NCI-H748 (cell line): Measurements from ENCODE around the gene PCDH9.
A peak's percentile ranks its signal among the peaks of the same experiment; 100 is the strongest.
"Not testable (repeated sequence)": the region's sequence is repeated elsewhere in the genome, so short reads cannot be mapped to it uniquely, and the experiment has no call there.

Source experiments
- DNase-seq: peaks from one replicate; lab custom pipeline; 2025; ENCODE audit not compliant: unreplicated experiment; lab: John Stamatoyannopoulos, UW

The PCDH9 gene

DNA sequence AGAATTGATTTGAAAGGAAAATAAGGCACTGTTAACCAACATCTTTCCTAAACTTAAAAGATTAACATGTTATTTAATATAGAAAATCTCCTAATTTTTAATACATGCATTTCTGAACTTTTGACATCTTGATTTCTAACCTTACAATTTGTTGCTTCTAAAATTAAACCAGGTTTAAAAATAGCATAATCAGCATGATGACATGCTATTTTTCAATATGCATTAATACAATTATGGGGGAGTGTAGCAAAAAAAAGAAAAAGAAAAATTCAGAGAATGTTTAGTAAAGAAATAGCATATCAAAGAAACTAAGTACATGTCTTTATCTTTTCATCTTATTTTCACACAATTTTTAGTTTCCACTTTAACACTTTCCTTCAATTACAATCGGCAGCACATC, 98.7 kb downstream of the PCDH9 start:
- no peak for DNase-seq

GRCh38 chr13:67130444-67130843, 99.7 kb downstream of the PCDH9 start:
- no peak for DNase-seq

DNA sequence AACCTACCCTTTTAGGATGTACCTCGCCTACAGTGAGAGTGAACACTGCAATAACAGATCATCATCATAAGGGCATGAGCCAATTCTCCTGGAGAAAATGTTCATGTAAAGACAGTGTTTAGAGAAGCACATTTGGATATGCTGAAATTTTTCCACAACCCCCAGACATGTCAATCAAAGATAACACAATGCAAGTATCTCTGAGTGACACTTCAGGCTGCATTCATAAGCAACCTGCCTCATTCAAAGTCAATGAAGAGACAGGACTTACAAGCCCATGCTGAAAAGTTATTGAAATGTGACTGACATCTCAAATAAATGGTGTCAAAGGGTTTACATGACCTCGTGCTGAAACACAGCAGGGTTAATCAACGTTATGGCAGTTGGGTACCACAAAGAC, 102.0 kb downstream of the PCDH9 start:
- no peak for DNase-seq

- no peak for DNase-seq
Measured at GRCh38 chr13:67125681-67126080, 104.5 kb downstream of the PCDH9 start.

- DNase-seq: peak; percentile 5
Measured at GRCh38 chr13:67123165-67123564, 107.0 kb downstream of the PCDH9 start.

DNA sequence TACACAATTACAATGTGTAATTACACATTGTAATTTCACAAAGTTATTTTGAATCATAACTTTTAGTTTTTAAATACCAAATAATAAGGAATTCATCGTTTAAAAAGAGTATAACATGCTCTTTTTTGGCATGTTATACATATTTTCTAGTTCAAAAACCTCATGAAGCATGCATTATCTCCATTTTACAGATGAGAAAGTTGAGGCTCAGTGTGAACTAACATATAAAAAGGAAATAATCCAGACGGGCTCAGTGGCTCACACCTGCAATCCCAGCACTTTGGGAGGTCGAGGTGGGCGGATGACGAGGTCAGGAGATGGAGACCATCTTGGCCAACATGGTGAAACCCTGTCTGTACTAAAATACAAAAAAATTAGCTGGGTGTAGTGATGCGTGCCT, 107.9 kb downstream of the PCDH9 start:
- DNase-seq: no peak

- no peak for DNase-seq
Measured at GRCh38 chr13:67120872-67121531, 109.1 kb downstream of the PCDH9 start.

DNA sequence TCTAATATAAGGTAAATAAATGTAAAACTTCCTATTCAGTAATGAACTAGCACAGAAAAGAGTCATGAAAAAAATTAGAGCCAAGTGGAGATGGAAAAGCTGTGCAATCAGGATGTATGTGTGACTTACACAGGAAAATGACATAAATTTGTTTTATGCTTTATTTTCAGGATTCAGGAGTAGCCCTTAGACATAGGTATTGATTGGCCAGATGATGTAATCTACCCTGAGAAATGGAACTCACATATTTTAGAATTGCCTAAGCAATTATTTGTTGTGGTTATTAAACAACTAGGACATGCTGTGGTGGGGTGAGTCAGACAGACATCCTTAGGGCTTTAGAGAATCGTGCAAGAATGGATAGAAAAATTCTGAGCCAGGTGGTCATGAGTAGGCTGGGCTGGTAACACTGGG, 110.6 kb downstream of the PCDH9 start:
- no peak for DNase-seq

GRCh38 chr13:67118277-67118676, 111.9 kb downstream of the PCDH9 start:
- DNase-seq: no peak

- no peak for DNase-seq
Measured at GRCh38 chr13:67117010-67117550, 113.1 kb downstream of the PCDH9 start.

DNA sequence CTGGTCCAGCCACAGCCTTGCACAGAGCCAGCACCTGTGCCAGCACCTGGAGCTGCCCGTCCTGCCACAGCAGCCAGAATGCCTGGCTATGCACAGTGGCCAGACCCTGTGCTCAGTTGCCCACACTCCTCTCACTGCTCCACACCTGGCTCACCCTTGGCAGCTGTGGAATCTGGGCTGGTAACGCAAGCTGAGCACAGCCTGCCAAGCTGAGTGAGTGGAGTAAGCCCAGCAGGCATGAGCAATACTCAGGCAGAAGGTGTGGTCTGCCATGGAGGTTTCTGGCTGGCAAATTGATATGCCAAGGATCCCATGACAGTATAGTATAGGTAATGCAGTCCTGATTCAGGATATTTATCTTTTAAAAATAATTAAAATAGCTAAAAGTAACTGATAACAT, 122.2 kb downstream of the PCDH9 start:
- no peak for DNase-seq

DNA sequence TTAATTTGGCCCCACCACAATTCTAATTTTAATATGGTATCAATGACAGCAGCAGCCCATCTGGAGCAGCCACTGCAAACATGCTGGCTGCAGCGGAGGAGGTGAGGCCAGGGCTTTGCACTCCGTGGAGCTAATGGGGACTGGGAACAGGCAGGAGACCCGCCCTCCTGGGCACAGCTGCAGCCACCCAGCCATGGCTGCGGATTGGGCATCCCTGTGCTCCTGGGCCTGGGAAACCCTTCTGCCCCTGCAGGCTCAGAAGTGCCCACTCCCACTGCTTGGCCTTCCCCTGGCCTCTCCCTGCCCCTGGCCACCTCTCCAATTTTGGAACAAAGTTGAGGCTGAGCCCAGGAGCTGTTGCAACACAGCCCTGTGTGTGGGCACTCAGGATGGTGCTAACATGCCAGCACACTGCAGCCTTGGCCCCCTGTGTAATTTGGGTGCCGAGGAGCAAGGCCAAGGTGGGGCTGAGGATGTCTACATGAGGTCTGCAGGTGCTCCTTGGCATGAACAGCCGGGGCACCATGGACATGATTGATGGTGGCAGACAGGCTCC, 123.6 kb downstream of the PCDH9 start:
- DNase-seq: no peak

GRCh38 chr13:67101730-67102467, 128.2 kb downstream of the PCDH9 start:
- no peak for DNase-seq

GRCh38 chr13:67100730-67101129, 129.4 kb downstream of the PCDH9 start:
- no peak for DNase-seq

GRCh38 chr13:67099494-67099893, 130.6 kb downstream of the PCDH9 start:
- no peak for DNase-seq

DNA sequence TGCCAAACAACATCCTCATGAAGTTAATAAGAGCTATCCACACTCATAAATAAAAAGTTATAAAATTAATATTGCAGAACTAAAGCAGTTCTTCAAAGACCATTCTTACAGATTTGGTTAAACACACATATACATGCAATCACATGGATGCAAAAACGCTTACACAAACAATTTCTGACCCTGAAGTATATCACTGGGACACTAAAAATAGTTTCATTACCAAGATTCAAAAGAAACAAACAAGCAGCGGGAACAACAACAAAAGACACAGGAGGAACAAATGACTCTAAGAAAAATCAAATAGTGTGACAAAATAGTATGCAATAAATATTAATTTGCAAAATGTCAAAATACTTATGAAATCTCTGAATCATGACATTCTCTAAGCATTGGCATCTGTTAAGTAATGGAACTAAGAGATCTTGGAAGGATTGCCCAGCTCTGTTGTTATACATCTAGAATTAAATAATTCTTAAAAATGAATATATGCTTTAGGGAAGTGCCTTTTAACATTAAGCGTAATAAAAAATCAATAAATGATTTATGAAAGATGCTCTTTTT, 132.2 kb downstream of the PCDH9 start:
- DNase-seq: no peak

DNA sequence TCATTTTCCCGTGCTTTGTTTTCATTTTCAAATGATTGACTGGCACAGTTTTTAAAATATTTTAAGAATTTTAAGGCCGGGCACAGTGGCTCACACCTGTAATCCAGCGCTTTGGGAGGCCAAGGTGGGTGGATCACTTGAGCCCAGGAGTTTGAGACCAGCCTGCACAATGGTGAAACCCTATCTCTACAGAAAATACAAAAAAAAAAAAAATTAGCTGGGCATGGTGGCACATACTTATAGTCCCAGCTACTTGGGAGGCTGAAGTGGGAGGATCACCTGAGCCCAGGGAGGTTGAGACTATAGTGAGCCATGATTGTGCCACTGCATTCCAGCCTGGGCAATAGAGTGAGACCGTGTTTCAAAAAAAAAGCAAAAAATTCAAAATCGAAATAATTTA, 133.2 kb downstream of the PCDH9 start:
- DNase-seq: not testable (repeated sequence)

- no peak for DNase-seq
Measured at GRCh38 chr13:67096418-67096817, 133.7 kb downstream of the PCDH9 start.

GRCh38 chr13:67095621-67096020, 134.5 kb downstream of the PCDH9 start:
- no peak for DNase-seq

DNA sequence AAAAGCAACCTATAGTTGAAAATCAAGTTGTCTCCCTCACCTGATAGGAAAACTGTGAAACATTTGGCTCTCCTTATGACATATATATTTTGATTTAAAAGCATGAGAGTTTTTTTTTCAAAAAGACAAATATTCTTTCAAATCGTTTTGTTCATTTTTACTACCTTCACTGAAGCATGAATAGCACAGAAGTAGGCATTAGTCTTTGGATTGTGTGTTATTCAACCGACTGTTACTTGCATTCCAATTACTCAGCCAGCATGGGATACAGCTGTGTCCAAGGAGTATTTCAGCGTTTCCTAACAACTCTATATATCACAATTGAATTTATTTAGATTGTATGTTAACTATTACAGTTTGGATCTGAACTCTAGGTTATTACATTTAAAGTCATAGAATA, 135.2 kb downstream of the PCDH9 start:
- DNase-seq: no peak

DNA sequence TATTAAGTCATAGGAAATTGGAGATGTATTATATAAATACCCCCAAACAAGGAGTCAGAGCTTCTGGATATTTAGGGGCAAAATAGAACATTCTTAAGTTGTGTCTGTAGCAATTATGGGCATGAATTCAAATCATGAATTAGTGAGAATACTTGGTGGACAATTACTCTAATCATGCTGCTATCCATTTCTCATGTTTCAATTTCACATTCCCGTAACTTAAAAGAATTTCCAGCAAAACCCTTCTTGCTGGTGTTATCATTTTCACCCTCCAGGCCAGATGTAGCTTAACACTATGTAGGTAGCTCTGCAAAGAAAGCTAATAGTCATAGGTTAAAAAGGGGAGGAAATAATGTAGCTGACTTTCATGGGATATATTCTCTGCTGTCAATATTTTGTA, 136.1 kb downstream of the PCDH9 start:
- DNase-seq: no peak

DNA sequence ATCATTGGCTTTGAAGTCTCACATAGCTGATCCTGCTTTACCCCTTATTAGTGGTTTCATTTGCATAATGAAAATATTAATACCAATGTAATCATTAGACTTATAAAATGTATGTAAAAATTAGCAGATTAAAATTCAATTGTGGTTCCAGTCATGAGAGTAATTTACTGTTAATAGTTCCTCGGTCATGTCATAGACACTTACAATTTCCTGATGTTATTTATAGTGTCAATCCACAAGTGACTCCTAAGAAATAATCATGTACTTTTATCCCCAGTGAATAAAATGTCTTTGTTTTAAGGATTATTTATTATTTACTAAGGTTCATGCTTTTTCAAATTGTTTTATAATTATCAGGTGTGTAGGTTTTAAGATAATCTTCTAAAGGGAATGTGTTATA, 138.5 kb downstream of the PCDH9 start:
- no peak for DNase-seq
